22Rv1 (cell line): ENCODE measurements around the gene ABCB11.

Source experiments
- CTCF ChIP-seq: fragments of 450-650 bp; IDR thresholded peaks from 2 replicates; pipeline ENCODE4 v1.5.1; 2017; ENCODE audit warnings: mild to moderate bottlenecking
- ZFX ChIP-seq: fragments of 450-650 bp; IDR thresholded peaks from 2 replicates; pipeline ENCODE4 v1.6.1; 2017; ENCODE audit warnings: antibody characterized with exemption, borderline replicate concordance

- TF ChIP-seq CTCF (no peak), ZFX (no peak)
These were observed 29.9 kb downstream of the ABCB11 start for GRCh38 chr2:169001116-169001815.
